Fibroblast of lung (primary cell): ENCODE results near the gene ACTR3. TPM values are rescaled to one million over a fixed set of nuclear protein-coding genes. Genes with fewer than 3 reads are reported as not detected.

Source experiments
- DNase-seq, 2 donors: peaks; one replicate each; pipeline versions ENCODE4 v3.0.0 to v3.0.0-alpha.2; 2010; ENCODE audit warnings: low read depth in 2 of 2
- H2AFZ ChIP-seq: 2 replicates; pipeline ENCODE4 v1.5.1; 2012; ENCODE audit warnings: low read length, control low read depth, inconsistent platforms
- H3K27ac ChIP-seq: 2 replicates; pipeline ENCODE4 v1.5.1; 2011; ENCODE audit warnings: low read length, control low read depth; ENCODE audit not compliant: insufficient read depth
- H3K27me3 ChIP-seq: 2 replicates; pipeline ENCODE4 v1.5.1; 2011; ENCODE audit warnings: mild to moderate bottlenecking, low read length; ENCODE audit not compliant: control insufficient read depth, insufficient read depth
- H3K36me3 ChIP-seq: 2 replicates; pipeline ENCODE4 v1.5.1; 2011; ENCODE audit warnings: low read length; ENCODE audit not compliant: control insufficient read depth, insufficient read depth
- H3K4me1 ChIP-seq: 2 replicates; pipeline ENCODE4 v1.5.1; 2011; ENCODE audit warnings: low read length; ENCODE audit not compliant: control insufficient read depth, insufficient read depth; ENCODE audit errors: extremely low read depth
- H3K4me2 ChIP-seq: 2 replicates; pipeline ENCODE4 v1.5.1; 2011; ENCODE audit warnings: low read length, control low read depth; ENCODE audit not compliant: insufficient read depth; ENCODE audit errors: extremely low read depth
- H3K4me3 ChIP-seq, 4 experiments: fragments of 200-600 bp in 1 of 4; sonication (generic) in 1 of 4; replicated peaks in 1 of 4; 2 replicates each; pipeline ENCODE4 v1.5.1; 2011 to 2016; ENCODE audit warnings: low read length in 4 of 4, low read depth in 3 of 4, mild to moderate bottlenecking in 3 of 4, control low read depth in 2 of 4, inconsistent platforms in 1 of 4, mixed read lengths in 1 of 4; ENCODE audit not compliant: insufficient read depth in 1 of 4; ENCODE audit errors: control extremely low read depth in 1 of 4
- H3K79me2 ChIP-seq: 2 replicates; pipeline ENCODE4 v1.5.1; 2012; ENCODE audit warnings: mild to moderate bottlenecking, low read length, inconsistent platforms; ENCODE audit not compliant: control insufficient read depth, insufficient read depth
- H3K9ac ChIP-seq: 2 replicates; pipeline ENCODE4 v1.5.1; 2011; ENCODE audit warnings: mild to moderate bottlenecking, low read length, control low read depth; ENCODE audit not compliant: insufficient read depth
- H3K9me3 ChIP-seq: 2 replicates; pipeline ENCODE4 v1.5.1; 2012; ENCODE audit warnings: low read depth, low read length; ENCODE audit not compliant: control insufficient read depth, insufficient read depth
- H4K20me1 ChIP-seq: 2 replicates; pipeline ENCODE4 v1.5.1; 2011; ENCODE audit warnings: low read length; ENCODE audit not compliant: control insufficient read depth, insufficient read depth; ENCODE audit errors: extremely low read depth
- EZH2 ChIP-seq: IDR thresholded peaks from 2 replicates; pipeline ENCODE4 v1.5.1; 2012; ENCODE audit warnings: low read length, control low read depth, mild to moderate bottlenecking; ENCODE audit errors: missing control alignments
- polyA plus RNA-seq, 2 donors: library from polyadenylated mRNA; depleted of rRNA in 1 of 2; stranded (reverse) in 1 of 2; unstranded in 1 of 2; fragments of >200 nt; gene quantifications; 2 replicates each; pipeline ENCODE4 v1.2.1, GENCODE V29; 2011 to 2012; ENCODE audit warnings: missing spikeins in 1 of 2
- total RNA-seq: library from RNA; depleted of rRNA; stranded (reverse); fragments of >200 nt; gene quantifications from 2 replicates; pipeline ENCODE4 v1.2.1, GENCODE V29; 2014
- TF ChIP-seq, protein P1 (sequence below), 2 donors: IDR thresholded peaks in 1 of 2; conservative IDR thresholded peaks in 1 of 2; 1 replicate in 1 of 2; 2 replicates in 1 of 2; pipeline ENCODE4 v1.5.1; 2011 to 2012; ENCODE audit warnings: low read length in 2 of 2, control low read depth in 1 of 2, inconsistent platforms in 1 of 2, low read depth in 1 of 2, mild to moderate bottlenecking in 1 of 2

Gene ACTR3
- total and polyA plus RNA-seq, 2 donors (not counting 1 experiment from before 2014, with no cell fraction given), result 177 to 479 TPM

DNA sequence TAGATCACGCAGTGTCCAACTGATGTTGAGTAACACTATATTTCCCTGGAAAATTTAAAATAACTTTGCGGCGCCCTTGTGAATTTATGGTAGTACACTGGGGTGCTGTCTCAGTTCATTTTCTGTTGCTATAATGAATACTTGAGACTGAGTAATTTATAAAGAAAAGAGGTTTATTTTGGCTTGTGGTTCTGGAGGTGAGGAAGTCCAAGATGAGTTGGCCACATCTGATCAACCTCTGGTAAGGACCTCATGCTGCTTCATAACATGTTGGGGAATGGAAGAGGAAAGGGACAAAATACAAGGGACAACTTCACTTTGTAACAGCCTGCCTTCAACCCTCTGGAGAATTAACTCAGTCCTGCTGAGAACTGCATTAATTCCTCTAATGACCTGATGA, 36.4 kb downstream of the ACTR3 start:
- no peaks in the 10 kb centered on the region for H3K27me3 ChIP-seq
- no peaks in the 10 kb centered on the region for H3K9me3 ChIP-seq
- no peak overlapping the region for H3K9ac ChIP-seq
- H4K20me1 ChIP-seq, result peaks cover 4% of the 10 kb centered on the region
- peaks cover 8% of the 10 kb centered on the region for H3K36me3 ChIP-seq
- H3K4me1 ChIP-seq, result no peaks in the 10 kb centered on the region
- DNase-seq, result peak in 1 of 2 donors; percentile 3
- H3K27ac ChIP-seq, result no peak overlapping the region
- no peak overlapping the region for H2AFZ ChIP-seq
- no peak for TF ChIP-seq EZH2
- TF ChIP-seq, protein P1, sequence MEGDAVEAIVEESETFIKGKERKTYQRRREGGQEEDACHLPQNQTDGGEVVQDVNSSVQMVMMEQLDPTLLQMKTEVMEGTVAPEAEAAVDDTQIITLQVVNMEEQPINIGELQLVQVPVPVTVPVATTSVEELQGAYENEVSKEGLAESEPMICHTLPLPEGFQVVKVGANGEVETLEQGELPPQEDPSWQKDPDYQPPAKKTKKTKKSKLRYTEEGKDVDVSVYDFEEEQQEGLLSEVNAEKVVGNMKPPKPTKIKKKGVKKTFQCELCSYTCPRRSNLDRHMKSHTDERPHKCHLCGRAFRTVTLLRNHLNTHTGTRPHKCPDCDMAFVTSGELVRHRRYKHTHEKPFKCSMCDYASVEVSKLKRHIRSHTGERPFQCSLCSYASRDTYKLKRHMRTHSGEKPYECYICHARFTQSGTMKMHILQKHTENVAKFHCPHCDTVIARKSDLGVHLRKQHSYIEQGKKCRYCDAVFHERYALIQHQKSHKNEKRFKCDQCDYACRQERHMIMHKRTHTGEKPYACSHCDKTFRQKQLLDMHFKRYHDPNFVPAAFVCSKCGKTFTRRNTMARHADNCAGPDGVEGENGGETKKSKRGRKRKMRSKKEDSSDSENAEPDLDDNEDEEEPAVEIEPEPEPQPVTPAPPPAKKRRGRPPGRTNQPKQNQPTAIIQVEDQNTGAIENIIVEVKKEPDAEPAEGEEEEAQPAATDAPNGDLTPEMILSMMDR (conservative IDR thresholded peaks at IDR 0.05 in 1 of 2, IDR thresholded peaks at IDR 0.05 in 1 of 2; ENCODE audit: low read depth in 1 of 2, low read length in 2 of 2), result no peak
- peaks cover 63% of the 10 kb centered on the region for H3K79me2 ChIP-seq
- H3K4me2 ChIP-seq, result no peak overlapping the region
- H3K4me3 ChIP-seq, result no peak overlapping the region

DNA sequence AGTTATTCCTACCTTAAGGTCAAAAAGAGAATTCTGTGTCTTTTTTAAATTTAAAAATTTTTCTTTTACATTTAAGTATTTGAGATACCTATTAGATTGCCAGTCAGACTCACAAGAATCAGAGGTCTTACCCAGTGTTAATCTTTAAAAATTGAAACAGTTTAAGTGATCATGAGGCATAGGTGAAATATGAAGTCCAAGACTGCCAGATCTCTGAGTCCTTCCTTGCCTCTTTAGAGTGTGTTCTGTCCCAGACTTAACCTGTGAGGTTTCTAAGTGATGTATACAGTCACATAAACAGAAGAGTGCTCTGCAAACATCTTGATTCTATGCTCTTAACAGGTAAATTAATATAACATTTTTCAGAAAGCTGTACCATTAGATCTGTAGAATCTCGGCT, 40.6 kb downstream of the ACTR3 start:
- no peak overlapping the region for H3K4me2 ChIP-seq
- DNase-seq, result peak in 1 of 2 donors; percentile 37
- no peak overlapping the region for H3K9ac ChIP-seq
- H3K4me3 ChIP-seq, result no peak overlapping the region
- no peaks in the 10 kb centered on the region for H3K4me1 ChIP-seq
- no peak overlapping the region for H3K27ac ChIP-seq
- TF ChIP-seq EZH2, result no peak
- TF ChIP-seq, protein P1 (conservative IDR thresholded peaks at IDR 0.05 in 1 of 2, IDR thresholded peaks at IDR 0.05 in 1 of 2; ENCODE audit: low read depth in 1 of 2, low read length in 2 of 2), result no peak
- peaks cover 10% of the 10 kb centered on the region for H3K36me3 ChIP-seq
- H4K20me1 ChIP-seq, result no peaks in the 10 kb centered on the region
- H3K27me3 ChIP-seq, result no peaks in the 10 kb centered on the region
- H3K9me3 ChIP-seq, result no peaks in the 10 kb centered on the region
- H2AFZ ChIP-seq, result no peak overlapping the region
- H3K79me2 ChIP-seq, result peaks cover 40% of the 10 kb centered on the region

DNA sequence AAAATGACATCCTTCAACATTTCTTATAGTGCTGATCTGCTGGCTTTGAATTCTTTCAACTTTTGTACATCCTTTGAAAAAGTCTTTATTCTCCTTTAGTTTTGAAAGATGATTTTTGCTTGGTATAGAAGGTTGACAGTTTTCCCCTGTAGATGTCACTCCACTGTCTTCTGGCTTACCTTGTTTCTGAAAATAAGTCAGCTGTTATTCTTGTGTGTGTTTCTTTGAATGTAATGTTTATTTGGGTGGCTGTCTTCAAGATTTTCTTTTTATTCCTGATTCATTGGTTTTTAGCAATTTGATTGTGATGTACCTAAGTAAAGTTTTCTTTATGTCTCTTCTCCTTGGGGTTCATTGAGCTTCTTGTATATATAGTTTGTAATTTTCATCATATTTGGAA, 47.6 kb downstream of the ACTR3 start:
- H3K27me3 ChIP-seq, result no peaks in the 10 kb centered on the region
- H3K4me1 ChIP-seq, result no peaks in the 10 kb centered on the region
- no peak overlapping the region for H3K4me2 ChIP-seq
- H3K9me3 ChIP-seq, result no peaks in the 10 kb centered on the region
- H3K9ac ChIP-seq, result no peak overlapping the region
- TF ChIP-seq, protein P1 (conservative IDR thresholded peaks at IDR 0.05 in 1 of 2, IDR thresholded peaks at IDR 0.05 in 1 of 2; ENCODE audit: low read depth in 1 of 2, low read length in 2 of 2), result no peak
- no peak for TF ChIP-seq EZH2
- no peak overlapping the region for H3K4me3 ChIP-seq
- H2AFZ ChIP-seq, result no peak overlapping the region
- DNase-seq, result no peak
- peaks cover 2% of the 10 kb centered on the region for H3K36me3 ChIP-seq
- no peaks in the 10 kb centered on the region for H4K20me1 ChIP-seq
- H3K27ac ChIP-seq, result no peak overlapping the region
- H3K79me2 ChIP-seq, result peaks cover 21% of the 10 kb centered on the region
